Neural progenitor cell (in vitro differentiated cells): ENCODE measurements around the gene TAS2R60.

ENCODE experiments used
- EZH2 ChIP-seq: fragments of 200-600 bp; sonication (generic); IDR thresholded peaks from 2 replicates; pipeline ENCODE4 v1.6.1; 2017; ENCODE audit warnings: antibody characterized with exemption, mild to moderate bottlenecking, moderate library complexity
- TF ChIP-seq, protein P1 (sequence below): fragments of 200-600 bp; sonication (generic); IDR thresholded peaks from 2 replicates; pipeline ENCODE4 v1.5.1; 2017; ENCODE audit warnings: antibody characterized with exemption, mild to moderate bottlenecking

DNA sequence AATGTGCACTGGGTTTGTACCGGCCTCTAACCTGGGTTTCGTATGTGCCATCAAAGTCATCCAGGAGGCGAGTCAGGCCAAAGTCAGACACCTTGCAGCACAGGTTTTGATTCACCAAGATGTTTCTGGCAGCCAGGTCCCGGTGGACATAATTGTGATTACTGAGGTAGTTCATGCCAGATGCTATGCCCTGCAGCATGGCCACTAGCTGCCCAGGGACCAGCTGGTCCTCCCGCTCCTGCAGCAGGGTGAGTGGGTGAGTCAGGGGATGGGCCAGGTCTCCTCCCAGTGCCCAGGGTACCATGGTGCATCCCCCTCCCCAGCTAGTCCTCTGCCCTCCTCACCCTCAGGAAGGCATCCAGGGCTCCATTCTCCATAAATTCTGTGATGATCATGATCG, 48.5 kb upstream of the TAS2R60 start:
- TF ChIP-seq, protein P1, sequence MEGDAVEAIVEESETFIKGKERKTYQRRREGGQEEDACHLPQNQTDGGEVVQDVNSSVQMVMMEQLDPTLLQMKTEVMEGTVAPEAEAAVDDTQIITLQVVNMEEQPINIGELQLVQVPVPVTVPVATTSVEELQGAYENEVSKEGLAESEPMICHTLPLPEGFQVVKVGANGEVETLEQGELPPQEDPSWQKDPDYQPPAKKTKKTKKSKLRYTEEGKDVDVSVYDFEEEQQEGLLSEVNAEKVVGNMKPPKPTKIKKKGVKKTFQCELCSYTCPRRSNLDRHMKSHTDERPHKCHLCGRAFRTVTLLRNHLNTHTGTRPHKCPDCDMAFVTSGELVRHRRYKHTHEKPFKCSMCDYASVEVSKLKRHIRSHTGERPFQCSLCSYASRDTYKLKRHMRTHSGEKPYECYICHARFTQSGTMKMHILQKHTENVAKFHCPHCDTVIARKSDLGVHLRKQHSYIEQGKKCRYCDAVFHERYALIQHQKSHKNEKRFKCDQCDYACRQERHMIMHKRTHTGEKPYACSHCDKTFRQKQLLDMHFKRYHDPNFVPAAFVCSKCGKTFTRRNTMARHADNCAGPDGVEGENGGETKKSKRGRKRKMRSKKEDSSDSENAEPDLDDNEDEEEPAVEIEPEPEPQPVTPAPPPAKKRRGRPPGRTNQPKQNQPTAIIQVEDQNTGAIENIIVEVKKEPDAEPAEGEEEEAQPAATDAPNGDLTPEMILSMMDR = no peak
- TF ChIP-seq EZH2 = no peak
